IPS-NIHi11 (cell line): ENCODE measurements around the gene EIF3L.

Experiments used
- DNase-seq: peaks from one replicate; pipeline ENCODE4 v3.0.0; 2012; ENCODE audit warnings: mixed read lengths, low spot score

Gene EIF3L

GRCh38 chr22:37817705-37818408 is 31.4 kb upstream of the EIF3L start:
- peak; percentile 96 for DNase-seq

GRCh38 chr22:37818409-37819104 is 30.7 kb upstream of the EIF3L start:
- peak; percentile 68 for DNase-seq

- no peak for DNase-seq
Measured at GRCh38 chr22:37819105-37819433, 30.1 kb upstream of the EIF3L start.

- no peak for DNase-seq
Measured at GRCh38 chr22:37820350-37820749, 28.9 kb upstream of the EIF3L start.

GRCh38 chr22:37822079-37822833 is 27.0 kb upstream of the EIF3L start:
- peak; percentile 67 for DNase-seq

GRCh38 chr22:37823134-37823985 is 25.9 kb upstream of the EIF3L start, which contains the start of gene GALR3:
Gene GALR3 (plus strand): TSS chr22:37823382. CDS start chr22:37823407, 25 bp downstream.
- DNase-seq: no peak

- DNase-seq: peak; percentile 88
Measured at GRCh38 chr22:37824674-37825641, 24.3 kb upstream of the EIF3L start.

- DNase-seq: no peak
Measured at GRCh38 chr22:37827056-37827455, 22.2 kb upstream of the EIF3L start.

- no peak for DNase-seq
Measured at GRCh38 chr22:37830093-37830842, 19.0 kb upstream of the EIF3L start.

GRCh38 chr22:37831472-37831871 is 17.7 kb upstream of the EIF3L start:
- no peak for DNase-seq

- DNase-seq: no peak
Measured at GRCh38 chr22:37832022-37832857, 17.0 kb upstream of the EIF3L start.

GRCh38 chr22:37842015-37842793 is 7.0 kb upstream of the EIF3L start:
- no peak for DNase-seq

- DNase-seq: peak; percentile 70
Measured at GRCh38 chr22:37843741-37844089, 5.5 kb upstream of the EIF3L start.

- DNase-seq: no peak
Measured at GRCh38 chr22:37844904-37845329, 4.3 kb upstream of the EIF3L start.

- DNase-seq: no peak
Measured at GRCh38 chr22:37846433-37846832, 2.8 kb upstream of the EIF3L start.

- no peak for DNase-seq
Measured at GRCh38 chr22:37848587-37849088, 581 bp upstream of the EIF3L start.

- DNase-seq: no peak
Measured at GRCh38 chr22:37850801-37851200, 1.6 kb downstream of the EIF3L start.

- no peak for DNase-seq
Measured at GRCh38 chr22:37852418-37852817, 3.2 kb downstream of the EIF3L start.
